A549 (cell line): Measurements from ENCODE around the gene MYO3A. TPM values are rescaled to one million over a fixed set of nuclear protein-coding genes. Genes with fewer than 3 reads are reported as not detected.

Experiments used
- ATAC-seq, 2 experiments: fragments of 200-7000 bp in 1 of 2; fragments of >200 bp in 1 of 2; cut with Nextera tagmentation in 1 of 2; cut with Tn5 transposase in 1 of 2; 3 replicates each; pipeline versions ENCODE4 v1.8.0 to v1.9.1; 2018 to 2020; ENCODE audit warnings: mild to moderate bottlenecking in 1 of 2, moderate library complexity in 1 of 2
- CTCF ChIA-PET: fragments of 300-600 bp; sonication (Branson Sonifier 250); formaldehyde crosslinking; extraction: SDS; loops from one replicate; lab custom pipeline; 2021; ENCODE audit warnings: antibody characterized with exemption, inconsistent platforms; lab: Yijun Ruan, JAX
- POLR2A ChIA-PET: fragments of 350-600 bp; formaldehyde crosslinking; extraction: SDS; loops from one replicate; lab custom pipeline; 2021; ENCODE audit warnings: antibody characterized with exemption, inconsistent platforms; lab: Yijun Ruan, JAX
- DNase-seq, 2 experiments: peaks; one replicate each; pipeline versions ENCODE4 v3.0.0 to v3.0.0-alpha.2; 2011 to 2016; ENCODE audit warnings: low read depth in 1 of 2, low spot score in 1 of 2
- FAIRE-seq: peaks from 2 replicates; lab custom pipeline; 2011; peaks lifted over from hg19 to GRCh38; lab: Jason Lieb, UNC
- H3K27ac ChIP-seq, 2 experiments: fragments of >200 bp; sonication (Bioruptor Twin); formaldehyde crosslinking; 3 replicates each; pipeline ENCODE4 v1.5.1; 2016 to 2017
- H3K4me1 ChIP-seq: fragments of >200 bp; sonication (Bioruptor Twin); formaldehyde crosslinking; 3 replicates; pipeline ENCODE4 v1.6.1; 2016
- H3K4me2 ChIP-seq: fragments of >200 bp; sonication (Bioruptor Twin); formaldehyde crosslinking; 3 replicates; pipeline ENCODE4 v1.6.1; 2016
- H3K4me3 ChIP-seq: fragments of >200 bp; sonication (Bioruptor Twin); formaldehyde crosslinking; 3 replicates; pipeline ENCODE4 v1.5.1; 2016
- H3K9me3 ChIP-seq: fragments of >200 bp; sonication (Bioruptor Twin); formaldehyde crosslinking; 3 replicates; pipeline ENCODE4 v1.6.1; 2016
- BHLHE40 ChIP-seq: IDR thresholded peaks from 2 replicates; pipeline ENCODE4 v1.6.1; 2012; ENCODE audit warnings: low read depth, low read length, inconsistent platforms
- CBX2 ChIP-seq: fragments of 200-600 bp; sonication (generic); IDR thresholded peaks from 2 replicates; pipeline ENCODE4 v1.6.1; 2016; ENCODE audit warnings: low read depth, mild to moderate bottlenecking, borderline replicate concordance
- CBX8 ChIP-seq: fragments of 200-600 bp; sonication (generic); IDR thresholded peaks from 2 replicates; pipeline ENCODE4 v1.6.1; 2016
- CEBPB ChIP-seq, 2 experiments: fragments of >200 bp in 1 of 2; sonication (Bioruptor Twin) in 1 of 2; formaldehyde crosslinking in 1 of 2; IDR thresholded peaks; 2 replicates each; pipeline ENCODE4 v1.6.1; 2012 to 2016
- EHF ChIP-seq: fragments of 250-450 bp; sonication (Bioruptor Pico); IDR thresholded peaks from 2 replicates; pipeline ENCODE4 v1.5.0; 2020; ENCODE audit warnings: mild to moderate bottlenecking
- EHMT2 ChIP-seq: fragments of 200-600 bp; sonication (generic); IDR thresholded peaks from 2 replicates; pipeline ENCODE4 v1.6.1; 2016; ENCODE audit warnings: antibody characterized with exemption, low read depth, mild to moderate bottlenecking, moderate library complexity
- EP300 ChIP-seq, 2 experiments: fragments of >200 bp; sonication (Bioruptor Twin); formaldehyde crosslinking; IDR thresholded peaks; 2 replicates in 1 of 2; 3 replicates in 1 of 2; pipeline ENCODE4 v1.6.1; 2016 to 2017
- FOSB ChIP-seq: fragments of 250-450 bp; sonication (Bioruptor Pico); IDR thresholded peaks from 2 replicates; pipeline ENCODE4 v1.5.0; 2020; ENCODE audit warnings: mild to moderate bottlenecking, moderate library complexity
- FOSL2 ChIP-seq, 2 experiments: fragments of 450-650 bp in 1 of 2; fragments of >200 bp in 1 of 2; sonication (Bioruptor Twin) in 1 of 2; formaldehyde crosslinking; IDR thresholded peaks; 2 replicates each; pipeline versions ENCODE4 v1.5.0 to v1.6.1; 2016 to 2020; ENCODE audit warnings: mild to moderate bottlenecking in 1 of 2, moderate library complexity in 1 of 2
- GATA3 ChIP-seq: IDR thresholded peaks from 2 replicates; pipeline ENCODE4 v1.6.1; 2012; ENCODE audit warnings: borderline replicate concordance
- HEYL ChIP-seq: fragments of 250-450 bp; sonication (Bioruptor Pico); IDR thresholded peaks from 2 replicates; pipeline ENCODE4 v1.8.0; 2021; ENCODE audit warnings: mild to moderate bottlenecking, moderate library complexity
- HOXB13 ChIP-seq: fragments of 250-450 bp; sonication (Bioruptor Pico); IDR thresholded peaks from 2 replicates; pipeline ENCODE4 v1.5.0; 2020; ENCODE audit warnings: low read depth, mild to moderate bottlenecking, moderate library complexity
- JUNB ChIP-seq: fragments of >200 bp; sonication (Bioruptor Twin); formaldehyde crosslinking; IDR thresholded peaks from 2 replicates; pipeline ENCODE4 v1.6.1; 2016
- MAZ ChIP-seq: fragments of 150-350 bp; IDR thresholded peaks from 2 replicates; pipeline ENCODE4 v1.6.1; 2014; ENCODE audit warnings: antibody characterized with exemption, low read depth, low read length, borderline replicate concordance
- NPAS2 ChIP-seq: fragments of 250-450 bp; sonication (Bioruptor Pico); IDR thresholded peaks from 2 replicates; pipeline ENCODE4 v1.8.0; 2022; ENCODE audit warnings: mild to moderate bottlenecking, moderate library complexity, borderline replicate concordance
- NR3C1 ChIP-seq: fragments of >200 bp; sonication (Bioruptor Twin); formaldehyde crosslinking; IDR thresholded peaks from 3 replicates; pipeline ENCODE4 v1.6.1; 2017
- RCOR1 ChIP-seq: fragments of 150-350 bp; IDR thresholded peaks from 2 replicates; pipeline ENCODE4 v1.6.1; 2014; ENCODE audit warnings: antibody characterized with exemption, low read length, low read depth
- RFX5 ChIP-seq: fragments of 450-650 bp; IDR thresholded peaks from 2 replicates; pipeline ENCODE4 v1.7.1; 2014; ENCODE audit warnings: antibody characterized with exemption, mild to moderate bottlenecking, moderate library complexity
- SREBF2 ChIP-seq: fragments of 450-650 bp; IDR thresholded peaks from 2 replicates; pipeline ENCODE4 v1.6.1; 2014; ENCODE audit warnings: mild to moderate bottlenecking, moderate library complexity
- TFCP2L1 ChIP-seq: fragments of 250-450 bp; sonication (Bioruptor Pico); IDR thresholded peaks from 2 replicates; pipeline ENCODE4 v1.5.0; 2021; ENCODE audit warnings: mild to moderate bottlenecking
- TP53 ChIP-seq: fragments of 250-450 bp; sonication (Bioruptor Pico); IDR thresholded peaks from 2 replicates; pipeline ENCODE4 v1.5.0; 2021; ENCODE audit warnings: mild to moderate bottlenecking, moderate library complexity
- ZC3H11A ChIP-seq: fragments of 450-650 bp; IDR thresholded peaks from 2 replicates; pipeline ENCODE4 v1.6.1; 2014; ENCODE audit warnings: antibody characterized with exemption, mild to moderate bottlenecking
- ZFP36 ChIP-seq: fragments of 450-650 bp; IDR thresholded peaks from 2 replicates; pipeline ENCODE4 v1.6.1; 2014; ENCODE audit warnings: borderline replicate concordance; ENCODE audit not compliant: partially characterized antibody
- ZNF302 ChIP-seq: fragments of 250-450 bp; sonication (Bioruptor Pico); IDR thresholded peaks from 2 replicates; pipeline ENCODE4 v1.9.0; 2021; ENCODE audit warnings: inconsistent platforms, mild to moderate bottlenecking, moderate library complexity
- ZSCAN20 ChIP-seq: fragments of 250-450 bp; sonication (Bioruptor Pico); IDR thresholded peaks from 2 replicates; pipeline ENCODE4 v1.8.0; 2022; ENCODE audit warnings: mild to moderate bottlenecking, moderate library complexity
- WGBS: methylation state at CpG from one replicate; pipeline ENCODE4 v1.1.6; 2017; ENCODE audit errors: missing lambda C conversion rate; 5-methylcytosine and 5-hydroxymethylcytosine counted together
- polyA plus RNA-seq, 4 experiments: library from polyadenylated mRNA; depleted of rRNA in 3 of 4; stranded (reverse); fragments of >200 nt; fragmentation: RNase III in 1 of 4; extraction: RNeasy Plus Mini Kit Qiagen cat#74134 plus additional on column Dnase treatment in 1 of 4; gene quantifications; 2 replicates in 3 of 4; 3 replicates in 1 of 4; pipeline ENCODE4 v1.2.3, GENCODE V29; 2011 to 2017
- TF ChIP-seq, protein P1 (sequence below): fragments of 250-450 bp; sonication (Bioruptor Pico); IDR thresholded peaks from 2 replicates; pipeline ENCODE4 v1.5.0; 2020; ENCODE audit warnings: low read depth, mild to moderate bottlenecking, moderate library complexity
- TF ChIP-seq, protein P2 (sequence below): IDR thresholded peaks from 2 replicates; pipeline ENCODE4 v1.6.1; 2012
- TF ChIP-seq, protein P3 (sequence below): fragments of 150-350 bp; IDR thresholded peaks from 2 replicates; pipeline ENCODE4 v1.6.1; 2014; ENCODE audit warnings: low read depth, mild to moderate bottlenecking, low read length
- TF ChIP-seq, protein P4 (sequence below): fragments of >200 bp; sonication (Bioruptor Twin); formaldehyde crosslinking; IDR thresholded peaks from 3 replicates; pipeline ENCODE4 v1.5.1; 2016
- TF ChIP-seq, protein P5 (sequence below): IDR thresholded peaks from 2 replicates; pipeline ENCODE4 v1.6.1; 2012; ENCODE audit warnings: low read depth, borderline replicate concordance

Gene MYO3A
- polyA plus RNA-seq, 2 of the 4 experiments (the other 2 are of a cell fraction), result not detected

DNA sequence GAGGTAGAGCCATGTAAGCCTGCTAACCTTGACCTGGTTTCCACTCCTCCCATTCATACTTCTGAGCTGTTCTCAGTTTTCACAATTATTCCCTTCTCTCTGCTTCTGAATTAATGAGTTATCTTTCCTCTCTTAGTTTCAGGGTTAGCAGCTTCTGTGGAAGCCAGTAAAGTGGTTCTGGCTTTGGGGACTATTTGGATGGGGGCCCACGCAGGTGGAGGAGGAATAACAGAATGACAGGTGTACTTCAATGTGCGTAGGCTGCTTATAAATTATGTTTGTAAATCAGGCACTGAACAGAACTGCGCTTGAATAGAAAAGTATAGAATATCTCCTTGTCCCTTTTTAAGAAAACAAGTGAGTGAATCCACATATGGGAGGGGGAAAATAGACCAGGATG is 153.6 kb downstream of the MYO3A start:
- ChIA-PET CTCF (interaction anchor here (1.6 kb wide), 1 partner anchor 14 kb away, joined by 3 read pairs; no protein-coding TSS in a partner anchor), POLR2A (no interaction called here)
- WGBS, result 1% methylated on average over 3 of the region's 3 CpGs
- Histone ChIP-seq H3K9me3 (no peaks in the 10 kb centered on the region), H3K4me1 (no peaks in the 10 kb centered on the region), H3K27ac (no peak overlapping the region), H3K4me3 (no peak overlapping the region), H3K4me2 (no peak overlapping the region)
- TF ChIP-seq ZSCAN20 (CRISPR knock-in tag) (no peak), NPAS2 (CRISPR knock-in tag) (no peak), TFCP2L1 (CRISPR knock-in tag) (no peak), FOSB (no peak), RFX5 (no peak), ZNF302 (CRISPR knock-in tag) (no peak), SREBF2 (no peak), EP300 (IDR thresholded peaks at IDR 0.05) (no peak), CEBPB (IDR thresholded peaks at IDR 0.05) (no peak), TP53 (CRISPR knock-in tag) (no peak), RCOR1 (no peak), HOXB13 (no peak), HEYL (no peak), ZFP36 (no peak), NR3C1 (no peak)
- TF ChIP-seq, protein P1, sequence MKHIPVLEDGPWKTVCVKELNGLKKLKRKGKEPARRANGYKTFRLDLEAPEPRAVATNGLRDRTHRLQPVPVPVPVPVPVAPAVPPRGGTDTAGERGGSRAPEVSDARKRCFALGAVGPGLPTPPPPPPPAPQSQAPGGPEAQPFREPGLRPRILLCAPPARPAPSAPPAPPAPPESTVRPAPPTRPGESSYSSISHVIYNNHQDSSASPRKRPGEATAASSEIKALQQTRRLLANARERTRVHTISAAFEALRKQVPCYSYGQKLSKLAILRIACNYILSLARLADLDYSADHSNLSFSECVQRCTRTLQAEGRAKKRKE (CRISPR knock-in tag), result no peak
- TF ChIP-seq, protein P2, sequence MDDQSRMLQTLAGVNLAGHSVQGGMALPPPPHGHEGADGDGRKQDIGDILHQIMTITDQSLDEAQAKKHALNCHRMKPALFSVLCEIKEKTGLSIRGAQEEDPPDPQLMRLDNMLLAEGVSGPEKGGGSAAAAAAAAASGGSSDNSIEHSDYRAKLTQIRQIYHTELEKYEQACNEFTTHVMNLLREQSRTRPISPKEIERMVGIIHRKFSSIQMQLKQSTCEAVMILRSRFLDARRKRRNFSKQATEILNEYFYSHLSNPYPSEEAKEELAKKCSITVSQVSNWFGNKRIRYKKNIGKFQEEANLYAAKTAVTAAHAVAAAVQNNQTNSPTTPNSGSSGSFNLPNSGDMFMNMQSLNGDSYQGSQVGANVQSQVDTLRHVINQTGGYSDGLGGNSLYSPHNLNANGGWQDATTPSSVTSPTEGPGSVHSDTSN, result no peak
- TF ChIP-seq, protein P3, sequence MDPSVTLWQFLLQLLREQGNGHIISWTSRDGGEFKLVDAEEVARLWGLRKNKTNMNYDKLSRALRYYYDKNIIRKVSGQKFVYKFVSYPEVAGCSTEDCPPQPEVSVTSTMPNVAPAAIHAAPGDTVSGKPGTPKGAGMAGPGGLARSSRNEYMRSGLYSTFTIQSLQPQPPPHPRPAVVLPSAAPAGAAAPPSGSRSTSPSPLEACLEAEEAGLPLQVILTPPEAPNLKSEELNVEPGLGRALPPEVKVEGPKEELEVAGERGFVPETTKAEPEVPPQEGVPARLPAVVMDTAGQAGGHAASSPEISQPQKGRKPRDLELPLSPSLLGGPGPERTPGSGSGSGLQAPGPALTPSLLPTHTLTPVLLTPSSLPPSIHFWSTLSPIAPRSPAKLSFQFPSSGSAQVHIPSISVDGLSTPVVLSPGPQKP, result no peak
- ATAC-seq (no peak), DNase-seq (no peak), FAIRE-seq (no peak)

DNA sequence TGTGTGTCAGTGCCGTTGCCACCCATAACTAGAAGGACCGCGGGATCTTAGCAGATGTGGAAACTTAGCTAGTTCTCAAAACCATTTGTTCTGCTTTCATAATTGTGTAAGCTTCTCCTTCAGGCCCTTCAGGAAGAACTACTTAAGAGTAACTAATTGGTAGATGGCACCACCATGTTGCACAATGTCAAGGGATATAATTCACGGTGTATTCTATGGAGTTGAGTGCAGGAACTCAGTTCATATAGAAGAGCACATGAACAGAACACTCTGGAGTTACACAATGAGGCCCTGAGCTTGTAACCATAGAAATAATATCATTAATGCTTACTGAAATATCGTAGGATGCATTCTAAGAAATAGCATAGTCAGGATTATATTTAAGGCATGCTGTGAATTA is 156.0 kb downstream of the MYO3A start:
- no peak for FAIRE-seq
- DNase-seq, result no peak
- 36% methylated on average over 5 of the region's 5 CpGs for WGBS
- H3K27ac ChIP-seq, result no peak overlapping the region
- ChIA-PET CTCF (interaction anchor here (1.3 kb wide), 1 partner anchor 12 kb away, joined by 3 read pairs; no protein-coding TSS in a partner anchor), POLR2A (no interaction called here)
- H3K4me1 ChIP-seq, result no peaks in the 10 kb centered on the region
- no peak overlapping the region for H3K4me3 ChIP-seq
- H3K9me3 ChIP-seq, result no peaks in the 10 kb centered on the region
- TF ChIP-seq RFX5 (no peak), CBX8 (no peak)
- TF ChIP-seq, all 56 proteins: peak for 0
- H3K4me2 ChIP-seq, result no peak overlapping the region
- ATAC-seq, result no peak

DNA sequence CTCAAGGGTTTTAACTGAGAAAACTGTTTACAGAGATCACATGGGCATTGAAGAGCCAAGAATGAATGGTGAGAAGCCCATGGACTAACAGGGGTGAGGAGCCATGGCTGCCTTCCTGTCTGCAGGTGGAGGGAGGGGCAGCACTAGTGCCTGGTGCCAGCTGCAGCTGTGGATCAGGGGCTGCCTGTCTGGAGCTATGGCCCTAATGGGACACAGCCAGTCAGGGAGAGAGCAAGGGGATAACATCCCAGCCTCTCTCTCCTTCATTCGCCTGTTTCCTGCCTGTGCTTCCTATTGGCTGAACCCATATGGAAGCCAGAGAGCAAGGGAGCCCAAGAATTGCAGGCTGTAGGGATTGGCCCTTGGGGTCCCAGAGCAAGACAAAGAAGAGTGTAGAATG is 156.7 kb downstream of the MYO3A start:
- WGBS, result 27% methylated on average over 1 of the region's 1 CpG
- FAIRE-seq, result no peak
- ChIA-PET POLR2A (no interaction called here), CTCF (no interaction called here)
- Histone ChIP-seq H3K27ac (no peak overlapping the region), H3K4me2 (no peak overlapping the region), H3K4me1 (no peaks in the 10 kb centered on the region), H3K9me3 (no peaks in the 10 kb centered on the region), H3K4me3 (no peak overlapping the region)
- no peak for DNase-seq
- no peak for ATAC-seq
- TF ChIP-seq NR3C1 (no peak), SREBF2 (no peak), BHLHE40 (no peak), EHMT2 (no peak), EP300 (IDR thresholded peaks at IDR 0.05) (no peak), MAZ (no peak), TP53 (CRISPR knock-in tag) (no peak), ZC3H11A (no peak), EHF (no peak), CBX2 (no peak), FOSL2 (IDR thresholded peaks at IDR 0.05) (no peak), FOSL2 (CRISPR knock-in tag; IDR thresholded peaks at IDR 0.05) (no peak), JUNB (no peak), GATA3 (no peak)
- TF ChIP-seq, protein P4, sequence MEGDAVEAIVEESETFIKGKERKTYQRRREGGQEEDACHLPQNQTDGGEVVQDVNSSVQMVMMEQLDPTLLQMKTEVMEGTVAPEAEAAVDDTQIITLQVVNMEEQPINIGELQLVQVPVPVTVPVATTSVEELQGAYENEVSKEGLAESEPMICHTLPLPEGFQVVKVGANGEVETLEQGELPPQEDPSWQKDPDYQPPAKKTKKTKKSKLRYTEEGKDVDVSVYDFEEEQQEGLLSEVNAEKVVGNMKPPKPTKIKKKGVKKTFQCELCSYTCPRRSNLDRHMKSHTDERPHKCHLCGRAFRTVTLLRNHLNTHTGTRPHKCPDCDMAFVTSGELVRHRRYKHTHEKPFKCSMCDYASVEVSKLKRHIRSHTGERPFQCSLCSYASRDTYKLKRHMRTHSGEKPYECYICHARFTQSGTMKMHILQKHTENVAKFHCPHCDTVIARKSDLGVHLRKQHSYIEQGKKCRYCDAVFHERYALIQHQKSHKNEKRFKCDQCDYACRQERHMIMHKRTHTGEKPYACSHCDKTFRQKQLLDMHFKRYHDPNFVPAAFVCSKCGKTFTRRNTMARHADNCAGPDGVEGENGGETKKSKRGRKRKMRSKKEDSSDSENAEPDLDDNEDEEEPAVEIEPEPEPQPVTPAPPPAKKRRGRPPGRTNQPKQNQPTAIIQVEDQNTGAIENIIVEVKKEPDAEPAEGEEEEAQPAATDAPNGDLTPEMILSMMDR, result no peak
- TF ChIP-seq, protein P1 (CRISPR knock-in tag), result no peak
- TF ChIP-seq, protein P5, sequence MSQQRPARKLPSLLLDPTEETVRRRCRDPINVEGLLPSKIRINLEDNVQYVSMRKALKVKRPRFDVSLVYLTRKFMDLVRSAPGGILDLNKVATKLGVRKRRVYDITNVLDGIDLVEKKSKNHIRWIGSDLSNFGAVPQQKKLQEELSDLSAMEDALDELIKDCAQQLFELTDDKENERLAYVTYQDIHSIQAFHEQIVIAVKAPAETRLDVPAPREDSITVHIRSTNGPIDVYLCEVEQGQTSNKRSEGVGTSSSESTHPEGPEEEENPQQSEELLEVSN, result no peak
